ENCODE data around the gene DNER. TPM values are rescaled to one million over a fixed set of nuclear protein-coding genes. Genes with fewer than 3 reads are reported as not detected.

Gene DNER
- polyA plus RNA-seq, 1 experiment: not detected

- CTCF ChIA-PET: interaction anchor here (2.1 kb wide), 1 partner anchor 242 kb away, joined by 6 read pairs; no protein-coding TSS in a partner anchor
Measured at GRCh38 chr2:229344955-229345354, 369.4 kb downstream of the DNER start.

DNA sequence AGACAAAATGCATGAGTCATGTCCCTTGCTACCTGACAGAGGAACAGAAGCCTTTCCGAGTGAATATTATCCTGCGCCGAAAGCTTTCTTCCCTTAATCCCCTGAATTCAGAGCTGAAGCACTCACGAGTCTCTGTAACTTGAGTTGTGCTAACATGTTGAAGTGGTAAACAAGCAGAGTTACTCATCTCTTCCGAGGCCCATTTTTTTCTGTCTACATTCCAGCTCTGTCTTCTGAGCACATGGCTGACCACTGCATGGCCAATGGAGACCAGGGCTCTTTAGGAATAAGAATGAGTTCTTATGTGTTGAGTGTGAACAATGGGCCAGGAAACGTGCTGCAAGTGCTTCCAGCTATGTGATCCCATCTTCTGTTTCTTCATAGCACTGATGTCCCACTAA is 370.2 kb downstream of the DNER start:
- H3K9me3 ChIP-seq (ENCODE audit: control insufficient read depth, insufficient read depth, low read length): peaks cover 6% of the 10 kb centered on the region; the same call in 1 of the 2 replicates
- ChIA-PET CTCF (interaction anchor here (0.6 to 2.1 kb wide), 2 partner anchors 243 to 1464 kb away, joined by 3 to 6 read pairs; no protein-coding TSS in a partner anchor), POLR2A (no interaction called here)
- TF ChIP-seq, protein P1, sequence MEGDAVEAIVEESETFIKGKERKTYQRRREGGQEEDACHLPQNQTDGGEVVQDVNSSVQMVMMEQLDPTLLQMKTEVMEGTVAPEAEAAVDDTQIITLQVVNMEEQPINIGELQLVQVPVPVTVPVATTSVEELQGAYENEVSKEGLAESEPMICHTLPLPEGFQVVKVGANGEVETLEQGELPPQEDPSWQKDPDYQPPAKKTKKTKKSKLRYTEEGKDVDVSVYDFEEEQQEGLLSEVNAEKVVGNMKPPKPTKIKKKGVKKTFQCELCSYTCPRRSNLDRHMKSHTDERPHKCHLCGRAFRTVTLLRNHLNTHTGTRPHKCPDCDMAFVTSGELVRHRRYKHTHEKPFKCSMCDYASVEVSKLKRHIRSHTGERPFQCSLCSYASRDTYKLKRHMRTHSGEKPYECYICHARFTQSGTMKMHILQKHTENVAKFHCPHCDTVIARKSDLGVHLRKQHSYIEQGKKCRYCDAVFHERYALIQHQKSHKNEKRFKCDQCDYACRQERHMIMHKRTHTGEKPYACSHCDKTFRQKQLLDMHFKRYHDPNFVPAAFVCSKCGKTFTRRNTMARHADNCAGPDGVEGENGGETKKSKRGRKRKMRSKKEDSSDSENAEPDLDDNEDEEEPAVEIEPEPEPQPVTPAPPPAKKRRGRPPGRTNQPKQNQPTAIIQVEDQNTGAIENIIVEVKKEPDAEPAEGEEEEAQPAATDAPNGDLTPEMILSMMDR (IDR thresholded peaks at IDR 0.05; ENCODE audit: low read depth, low read length): no peak
- DNase-seq (ENCODE audit: low read depth, low spot score): no peak
- no peak overlapping the region for H3K27ac ChIP-seq (ENCODE audit: low read depth, low read length)
- H3K27me3 ChIP-seq (ENCODE audit: control insufficient read depth, insufficient read depth, low read length): no peaks in the 10 kb centered on the region
- H3K4me3 ChIP-seq (ENCODE audit: low read depth, low read length): no peak overlapping the region

More at GRCh38 chr2:229344955-229345354, 369.4 kb downstream of the DNER start:
- no peaks in the 10 kb centered on the region for H3K27me3 ChIP-seq (ENCODE audit: control insufficient read depth, insufficient read depth, low read length)
- POLR2A ChIA-PET: no interaction called here
- TF ChIP-seq, protein P1 (IDR thresholded peaks at IDR 0.05; ENCODE audit: low read depth, low read length): no peak
- H3K4me3 ChIP-seq (ENCODE audit: low read depth, low read length): no peak overlapping the region
- H3K27ac ChIP-seq (ENCODE audit: low read depth, low read length): no peak overlapping the region
- DNase-seq (ENCODE audit: low read depth, low spot score): no peak
- peaks cover 5% of the 10 kb centered on the region; the same call in 1 of the 2 replicates for H3K9me3 ChIP-seq (ENCODE audit: control insufficient read depth, insufficient read depth, low read length)

GRCh38 chr2:229343661-229344060 is 370.7 kb downstream of the DNER start:
- POLR2A ChIA-PET: no interaction called here
- CTCF ChIA-PET: interaction anchor here (0.6 to 2.1 kb wide), 2 partner anchors 243 to 1464 kb away, joined by 3 to 6 read pairs; no protein-coding TSS in a partner anchor

DNA sequence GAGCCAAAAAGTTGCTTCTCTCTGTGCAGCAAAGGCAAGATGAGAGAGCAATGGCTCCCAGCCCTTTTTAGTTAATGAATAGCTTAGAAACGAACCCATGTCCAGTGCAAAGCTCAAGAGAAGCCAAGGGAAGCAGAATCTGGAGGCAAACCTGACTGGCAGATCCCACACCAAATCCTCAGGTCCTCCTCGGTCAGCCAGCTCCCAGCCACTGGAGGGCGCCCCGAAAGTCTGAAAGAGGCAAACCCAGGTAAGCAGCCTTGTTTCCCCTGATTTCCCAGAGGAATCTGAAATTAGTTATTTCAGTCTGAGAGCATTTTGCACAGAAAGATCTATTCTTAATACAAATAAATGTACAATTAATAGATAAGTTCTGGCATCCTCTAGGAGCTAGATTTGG is 372.0 kb downstream of the DNER start:
- Histone ChIP-seq H3K9me3 (ENCODE audit: control insufficient read depth, insufficient read depth, low read length) (peaks cover 6% of the 10 kb centered on the region; the same call in 1 of the 2 replicates), H3K27me3 (ENCODE audit: control insufficient read depth, insufficient read depth, low read length) (no peaks in the 10 kb centered on the region), H3K4me3 (ENCODE audit: low read depth, low read length) (no peak overlapping the region), H3K27ac (ENCODE audit: low read depth, low read length) (no peak overlapping the region)
- no peak for DNase-seq (ENCODE audit: low read depth, low spot score)
- POLR2A ChIA-PET: no interaction called here
- CTCF ChIA-PET: interaction anchor here (0.6 to 2.0 kb wide), 4 partner anchors 18 to 245 kb away, joined by 3 to 12 read pairs (median 5); no protein-coding TSS in a partner anchor
- TF ChIP-seq, protein P1 (IDR thresholded peaks at IDR 0.05; ENCODE audit: low read depth, low read length): peak; percentile 52

More at GRCh38 chr2:229343661-229344060, 370.7 kb downstream of the DNER start:
- TF ChIP-seq, protein P1 (IDR thresholded peaks at IDR 0.05; ENCODE audit: low read depth, low read length): no peak
- no peak overlapping the region for H3K27ac ChIP-seq (ENCODE audit: low read depth, low read length)
- no peak overlapping the region for H3K4me3 ChIP-seq (ENCODE audit: low read depth, low read length)
- DNase-seq (ENCODE audit: low read depth, low spot score): no peak
- no peaks in the 10 kb centered on the region for H3K27me3 ChIP-seq (ENCODE audit: control insufficient read depth, insufficient read depth, low read length)
- H3K9me3 ChIP-seq (ENCODE audit: control insufficient read depth, insufficient read depth, low read length): peaks cover 6% of the 10 kb centered on the region; the same call in 1 of the 2 replicates

DNA sequence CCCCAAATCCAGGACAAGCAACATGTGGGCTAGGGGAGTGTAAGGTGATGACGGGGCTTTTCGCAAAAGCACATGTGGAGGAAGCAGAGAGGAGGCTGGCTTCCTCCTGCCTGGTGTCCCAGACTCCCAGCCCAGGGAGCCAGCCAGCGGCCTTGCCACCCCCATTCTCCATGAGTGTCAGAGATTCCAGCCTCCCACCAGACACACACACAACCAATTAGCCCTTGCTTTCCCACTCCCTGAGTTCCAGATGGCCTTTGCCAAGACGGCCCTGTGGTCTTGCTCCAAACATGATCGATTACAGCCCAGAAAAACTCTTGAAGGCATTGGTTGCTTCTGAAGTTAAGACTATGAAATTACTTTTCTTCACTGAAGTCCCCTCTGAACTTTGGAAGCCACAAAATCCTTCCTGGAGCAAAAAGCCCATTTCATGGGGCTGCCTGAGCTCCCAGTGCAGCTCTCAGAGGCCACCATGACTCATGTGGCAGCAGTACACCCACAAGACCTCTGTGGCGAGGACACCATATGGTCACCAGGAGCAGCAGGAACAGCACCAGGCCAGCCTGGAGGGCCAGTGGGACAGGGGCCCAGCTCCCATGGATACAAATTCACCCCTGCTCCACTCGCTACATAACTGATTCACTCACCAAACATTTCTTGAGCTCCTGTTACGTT is 374.1 kb downstream of the DNER start:
- Histone ChIP-seq H3K27me3 (ENCODE audit: control insufficient read depth, insufficient read depth, low read length) (no peaks in the 10 kb centered on the region), H3K9me3 (ENCODE audit: control insufficient read depth, insufficient read depth, low read length) (peaks cover 6% of the 10 kb centered on the region; the same call in 1 of the 2 replicates), H3K27ac (ENCODE audit: low read depth, low read length) (no peak overlapping the region), H3K4me3 (ENCODE audit: low read depth, low read length) (no peak overlapping the region)
- TF ChIP-seq, protein P1 (IDR thresholded peaks at IDR 0.05; ENCODE audit: low read depth, low read length): no peak
- DNase-seq (ENCODE audit: low read depth, low spot score): no peak
- ChIA-PET CTCF (no interaction called here), POLR2A (no interaction called here)
